Astrocyte of the cerebellum (primary cell): ENCODE results near the gene RAB20.
"Not testable (repeated sequence)": the region's sequence is repeated elsewhere in the genome, so short reads cannot be mapped to it uniquely, and the experiment has no call there.

Experiments
- DNase-seq: peaks from one replicate; pipeline ENCODE4 v3.0.0-alpha.2; 2011; ENCODE audit warnings: low read depth
- H3K4me3 ChIP-seq: 2 replicates; pipeline ENCODE4 v1.5.1; 2011; ENCODE audit warnings: mild to moderate bottlenecking, low read depth, low read length, moderate library complexity
- in situ Hi-C: cut with HindIII; loops from 2 replicates; pipeline ENCODE4 v1.10.0; 2017; ENCODE audit warnings: low sequenced_read_pairs
- TF ChIP-seq, protein P1 (sequence below): IDR thresholded peaks from 2 replicates; pipeline ENCODE4 v1.5.1; 2012; ENCODE audit warnings: low read length, low read depth, moderate library complexity, mild to moderate bottlenecking; ENCODE audit errors: missing control alignments

The RAB20 gene

DNA sequence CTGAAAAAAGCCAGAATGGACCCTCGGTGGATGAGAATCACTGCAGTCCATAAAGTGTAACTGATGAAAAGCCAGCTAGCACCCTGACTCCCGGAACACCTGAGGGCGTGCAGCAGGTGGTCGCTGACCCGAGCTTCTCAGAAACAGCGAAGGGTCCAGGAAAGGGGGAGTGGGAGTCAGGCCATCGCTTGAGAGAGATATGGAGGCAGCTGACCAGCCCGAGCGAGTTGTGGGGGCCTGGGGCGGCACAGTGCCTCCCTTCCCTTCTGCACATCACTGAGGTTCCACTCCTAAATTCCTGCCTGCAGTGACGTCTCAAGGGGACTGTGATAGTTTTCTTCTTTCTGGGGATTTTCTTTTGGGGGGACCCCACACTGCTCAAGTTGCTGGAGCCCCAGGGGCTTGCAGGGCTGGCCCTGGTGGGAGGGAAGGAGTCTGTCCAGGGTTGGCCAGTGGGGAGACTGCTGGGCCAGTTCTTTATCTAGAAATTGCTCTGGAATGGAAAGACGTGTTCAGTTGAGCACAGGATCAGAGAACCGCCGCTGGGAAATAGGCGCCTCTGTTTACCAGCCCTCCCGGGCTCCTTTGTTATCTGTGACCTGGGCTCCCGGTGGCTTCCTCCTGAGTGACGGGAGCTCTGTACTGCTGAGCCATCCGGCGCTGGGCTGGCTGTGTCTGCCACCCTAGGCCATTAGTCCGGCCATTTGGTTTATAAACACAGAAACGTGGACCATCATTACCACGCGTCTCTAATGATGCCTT lies 71.3 kb downstream of the RAB20 start:
- TF ChIP-seq, protein P1, sequence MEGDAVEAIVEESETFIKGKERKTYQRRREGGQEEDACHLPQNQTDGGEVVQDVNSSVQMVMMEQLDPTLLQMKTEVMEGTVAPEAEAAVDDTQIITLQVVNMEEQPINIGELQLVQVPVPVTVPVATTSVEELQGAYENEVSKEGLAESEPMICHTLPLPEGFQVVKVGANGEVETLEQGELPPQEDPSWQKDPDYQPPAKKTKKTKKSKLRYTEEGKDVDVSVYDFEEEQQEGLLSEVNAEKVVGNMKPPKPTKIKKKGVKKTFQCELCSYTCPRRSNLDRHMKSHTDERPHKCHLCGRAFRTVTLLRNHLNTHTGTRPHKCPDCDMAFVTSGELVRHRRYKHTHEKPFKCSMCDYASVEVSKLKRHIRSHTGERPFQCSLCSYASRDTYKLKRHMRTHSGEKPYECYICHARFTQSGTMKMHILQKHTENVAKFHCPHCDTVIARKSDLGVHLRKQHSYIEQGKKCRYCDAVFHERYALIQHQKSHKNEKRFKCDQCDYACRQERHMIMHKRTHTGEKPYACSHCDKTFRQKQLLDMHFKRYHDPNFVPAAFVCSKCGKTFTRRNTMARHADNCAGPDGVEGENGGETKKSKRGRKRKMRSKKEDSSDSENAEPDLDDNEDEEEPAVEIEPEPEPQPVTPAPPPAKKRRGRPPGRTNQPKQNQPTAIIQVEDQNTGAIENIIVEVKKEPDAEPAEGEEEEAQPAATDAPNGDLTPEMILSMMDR: no peak
- in situ Hi-C loops: no loop called here
- H3K4me3 ChIP-seq: no peak overlapping the region
- no peak for DNase-seq

DNA sequence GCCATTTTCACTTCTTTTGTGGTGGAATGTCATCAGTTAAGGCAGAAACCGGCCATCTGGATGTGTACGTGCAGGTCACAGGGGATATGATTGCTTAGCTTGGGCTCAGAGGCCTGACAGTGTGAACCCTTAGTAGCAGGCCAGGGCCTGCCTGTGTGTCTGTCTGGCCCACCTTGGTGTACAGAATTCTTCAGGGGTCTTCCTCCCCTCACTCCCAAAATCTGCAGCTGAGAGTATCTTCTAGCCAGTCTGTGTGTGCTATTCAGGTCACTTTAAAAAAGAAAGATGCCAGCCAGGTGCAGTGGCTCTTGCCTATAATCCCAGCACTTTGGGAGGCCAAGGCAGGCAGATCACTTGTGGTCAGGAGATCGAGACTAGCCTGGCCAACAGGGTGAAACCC lies 74.6 kb downstream of the RAB20 start:
- H3K4me3 ChIP-seq, DNase-seq, in situ Hi-C loops: not testable (repeated sequence)

DNA sequence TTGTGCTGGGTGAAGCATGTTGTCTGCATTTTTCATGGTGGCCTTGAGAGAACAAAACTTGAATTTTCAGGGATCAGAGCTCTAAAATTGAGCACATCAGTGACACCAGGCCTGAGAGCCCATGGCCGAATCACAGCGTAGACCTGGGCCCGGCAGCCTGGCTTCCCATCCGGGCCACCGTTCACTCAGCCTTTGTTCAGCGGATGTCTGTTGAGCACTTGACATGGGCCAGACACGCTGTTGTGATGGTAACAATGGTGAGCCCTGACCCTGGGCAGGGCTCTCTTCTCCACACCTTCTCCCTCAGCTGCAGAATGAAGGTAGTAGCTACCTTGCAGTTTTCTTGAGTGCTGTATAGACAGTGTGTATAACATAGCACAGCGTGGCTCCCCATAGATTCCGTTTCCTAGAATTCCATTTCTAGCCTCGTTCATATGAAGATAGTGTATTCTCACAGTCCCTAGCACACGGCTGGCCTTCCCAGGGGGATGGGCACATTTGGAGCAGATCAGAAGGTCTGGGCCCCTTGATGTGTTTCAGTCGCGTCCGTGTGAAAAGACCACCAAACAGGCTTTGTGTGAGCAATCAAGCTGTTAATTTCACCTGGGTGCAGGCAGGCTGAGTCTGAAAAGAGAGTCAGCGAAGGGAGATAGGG lies 75.3 kb downstream of the RAB20 start:
- H3K4me3 ChIP-seq: no peak overlapping the region
- TF ChIP-seq, protein P1: no peak
- in situ Hi-C loops: no loop called here
- no peak for DNase-seq

DNA sequence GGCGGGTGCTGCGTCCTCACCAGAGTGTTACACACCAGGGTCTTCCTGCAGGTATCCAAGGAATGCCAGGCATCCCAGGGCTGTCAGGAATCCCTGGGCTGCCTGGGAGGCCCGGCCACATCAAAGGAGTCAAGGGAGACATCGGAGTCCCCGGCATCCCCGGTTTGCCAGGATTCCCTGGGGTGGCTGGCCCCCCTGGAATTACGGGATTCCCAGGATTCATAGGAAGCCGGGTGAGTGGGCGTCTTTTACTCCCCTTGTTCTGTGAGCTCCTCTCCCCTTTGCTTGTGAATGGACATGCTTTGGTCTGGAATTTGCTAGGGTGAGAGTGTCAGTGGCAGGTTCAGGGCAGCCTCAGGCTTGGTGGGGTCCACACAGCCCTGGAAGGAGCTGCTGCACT lies 75.9 kb downstream of the RAB20 start:
- no peak overlapping the region for H3K4me3 ChIP-seq
- TF ChIP-seq, protein P1: no peak
- DNase-seq: peak; percentile 27
- in situ Hi-C loops: no loop called here

DNA sequence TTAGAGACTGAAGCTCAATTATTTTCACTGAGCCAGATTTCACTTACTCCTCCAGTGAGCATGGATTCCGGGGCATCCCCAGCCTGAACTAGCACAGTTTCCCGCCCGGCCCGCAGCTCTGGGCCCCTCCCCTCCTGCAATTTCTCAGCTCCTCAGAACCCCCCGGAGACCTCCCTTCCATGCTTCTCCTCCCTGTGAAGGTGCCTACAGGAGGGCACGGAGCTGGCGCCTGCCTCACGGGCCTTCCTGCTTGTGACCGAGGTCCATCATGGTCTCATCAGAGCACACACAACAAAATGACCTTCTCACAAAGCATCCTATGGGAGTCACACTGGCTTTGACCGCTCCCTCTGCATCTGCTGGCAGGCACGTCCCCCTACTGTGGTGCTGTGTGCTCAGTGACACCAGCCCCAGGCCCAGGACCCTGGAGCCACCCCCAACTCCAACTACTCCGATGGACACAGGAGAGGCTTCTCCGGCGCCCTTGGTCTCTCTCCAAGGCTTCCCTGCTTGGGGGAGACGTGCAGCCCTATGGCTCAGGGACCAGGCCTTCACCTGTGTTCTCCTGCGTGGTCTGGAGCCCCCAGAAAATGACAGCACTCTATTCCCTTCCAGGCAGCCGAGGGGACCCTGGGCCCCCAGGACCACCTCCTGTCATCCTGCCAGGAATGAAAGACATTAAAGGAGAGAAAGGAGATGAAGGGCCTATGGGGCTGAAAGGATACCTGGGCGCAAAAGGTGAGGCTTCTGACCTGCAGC lies 77.1 kb downstream of the RAB20 start:
- TF ChIP-seq, protein P1: no peak
- in situ Hi-C loops: no loop called here
- no peak overlapping the region for H3K4me3 ChIP-seq
- no peak for DNase-seq

DNA sequence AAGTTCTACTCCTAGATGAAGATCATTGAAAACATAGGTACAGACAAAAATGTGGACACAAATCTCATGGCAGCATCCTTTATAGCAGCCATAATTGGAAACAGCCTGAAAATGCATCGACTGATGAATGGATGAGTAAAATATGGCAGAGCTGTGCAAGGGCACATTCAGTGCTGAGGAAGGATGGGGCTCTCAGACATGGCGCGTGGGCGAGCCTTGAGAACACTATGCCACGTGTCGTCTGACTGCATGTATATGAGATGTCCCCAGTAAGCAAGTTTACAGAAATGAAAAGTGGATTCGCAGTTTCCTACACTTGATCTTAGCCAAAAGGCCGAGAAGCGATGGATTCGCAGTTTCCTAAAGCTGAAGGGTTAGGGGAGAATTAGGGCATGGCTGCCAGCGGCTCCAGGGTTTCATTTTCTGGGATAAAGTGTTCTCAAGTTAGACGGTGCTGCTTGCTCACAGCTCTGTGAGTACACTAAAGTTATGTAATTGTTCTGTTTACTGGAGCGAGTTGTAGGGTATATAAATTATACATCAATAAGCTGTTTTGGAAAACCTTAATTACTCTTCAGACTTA lies 78.0 kb downstream of the RAB20 start:
- in situ Hi-C loops: no loop called here
- no peak for DNase-seq
- no peak overlapping the region for H3K4me3 ChIP-seq
- TF ChIP-seq, protein P1: no peak
